GM12878 (cell line): Measurements from ENCODE around the gene COL4A2. TPM values are rescaled to one million over a fixed set of nuclear protein-coding genes. Genes with fewer than 3 reads are reported as not detected.

Experiments
- ATAC-seq: fragments of 200-7000 bp; cut with Tn5 transposase; 3 replicates; pipeline ENCODE4 v1.9.1; 2020; ENCODE audit warnings: mild to moderate bottlenecking, moderate library complexity
- BruUV-seq: library from RNA; stranded (reverse); fragments of 400-500 nt; replicated peaks from 2 replicates; lab custom pipeline; 2021; lab: Mats Ljungman, UMichigan
- CTCF ChIA-PET: fragments of 300-600 bp; sonication (Branson Sonifier 250); formaldehyde crosslinking; extraction: SDS; loops from one replicate; lab custom pipeline; 2021; ENCODE audit warnings: inconsistent platforms; lab: Yijun Ruan, JAX
- POLR2A ChIA-PET: fragments of 350-600 bp; formaldehyde crosslinking; extraction: SDS; loops from one replicate; lab custom pipeline; 2021; ENCODE audit warnings: inconsistent platforms; lab: Charles Lee
- RAD21 ChIA-PET: fragments of 300-600 bp; sonication (Branson Sonifier 250); formaldehyde crosslinking; loops from one replicate; lab custom pipeline; 2023; ENCODE audit warnings: antibody characterized with exemption; ENCODE audit not compliant: unreplicated experiment; lab: Charles Lee
- SMC1A ChIA-PET: fragments of 300-600 bp; sonication (Branson Sonifier 250); formaldehyde crosslinking; loops from one replicate; lab custom pipeline; 2023; ENCODE audit not compliant: unreplicated experiment, uncharacterized antibody; lab: Charles Lee
- DNase-seq: peaks from one replicate; pipeline ENCODE4 v3.0.0-alpha.2; 2011; ENCODE audit warnings: low read depth, low spot score
- FAIRE-seq: peaks from 3 replicates; lab custom pipeline; 2011; peaks lifted over from hg19 to GRCh38; lab: Jason Lieb, UNC
- H2AFZ ChIP-seq: 2 replicates; pipeline ENCODE4 v1.6.0; 2011; ENCODE audit warnings: low read depth, low read length, control low read depth; ENCODE audit not compliant: control insufficient read depth
- H3K27ac ChIP-seq: 2 replicates; pipeline ENCODE4 v1.5.1; 2011; ENCODE audit warnings: control low read depth; ENCODE audit not compliant: control insufficient read depth, insufficient read depth
- H3K27me3 ChIP-seq, 2 experiments: replicated peaks in 1 of 2; 2 replicates each; pipeline versions ENCODE4 v1.6.0 to v1.6.1; 2011; ENCODE audit warnings: low read length in 1 of 2; ENCODE audit not compliant: control insufficient read depth in 2 of 2, insufficient read depth in 2 of 2
- H3K36me3 ChIP-seq, 2 experiments: 2 replicates each; pipeline ENCODE4 v1.5.1; 2011; ENCODE audit warnings: low read length in 1 of 2; ENCODE audit not compliant: control insufficient read depth in 2 of 2, insufficient read depth in 2 of 2
- H3K4me1 ChIP-seq: 2 replicates; pipeline ENCODE4 v1.6.1; 2011; ENCODE audit warnings: mild to moderate bottlenecking, low read length, moderate library complexity, mixed read lengths; ENCODE audit not compliant: control insufficient read depth, insufficient read depth
- H3K4me2 ChIP-seq: 2 replicates; pipeline ENCODE4 v1.6.0; 2011; ENCODE audit warnings: control low read depth; ENCODE audit not compliant: control insufficient read depth, insufficient read depth
- H3K4me3 ChIP-seq: fragments of 200-600 bp; sonication (generic); 2 replicates; pipeline ENCODE4 v1.5.1; 2016
- H3K79me2 ChIP-seq: 2 replicates; pipeline ENCODE4 v1.6.0; 2011; ENCODE audit warnings: low read length; ENCODE audit not compliant: control insufficient read depth, insufficient read depth
- H3K9ac ChIP-seq: 2 replicates; pipeline ENCODE4 v1.8.0; 2011; ENCODE audit warnings: low read length, control low read depth, mixed read lengths; ENCODE audit not compliant: control insufficient read depth, insufficient read depth
- H3K9me3 ChIP-seq: replicated peaks from 3 replicates; pipeline ENCODE4 v1.5.1; 2011; ENCODE audit warnings: mild to moderate bottlenecking, low read length; ENCODE audit not compliant: control insufficient read depth, insufficient read depth
- H4K20me1 ChIP-seq: 2 replicates; pipeline ENCODE4 v1.6.0; 2011; ENCODE audit not compliant: control insufficient read depth, insufficient read depth
- IKZF1 ChIP-seq: fragments of 450-650 bp; conservative IDR thresholded peaks from 2 replicates; pipeline ENCODE4 v1.6.1; 2017; ENCODE audit warnings: antibody characterized with exemption, mild to moderate bottlenecking
- IRF5 ChIP-seq: fragments of 450-650 bp; IDR thresholded peaks from 2 replicates; pipeline ENCODE4 v1.6.1; 2017; ENCODE audit warnings: borderline replicate concordance
- PML ChIP-seq: IDR thresholded peaks from 2 replicates; pipeline ENCODE4 v1.6.1; 2012; ENCODE audit warnings: low read length, inconsistent platforms
- RELA ChIP-seq: fragments of 450-650 bp; IDR thresholded peaks from 2 replicates; pipeline ENCODE4 v1.8.0; 2014; ENCODE audit warnings: borderline replicate concordance; ENCODE audit not compliant: partially characterized antibody
- ZZZ3 ChIP-seq: IDR thresholded peaks from 2 replicates; pipeline ENCODE4 v1.6.1; 2011; ENCODE audit warnings: low read depth; ENCODE audit not compliant: control insufficient read depth, insufficient read length
- WGBS: methylation state at CpG from one replicate; pipeline ENCODE4 v1.1.6; 2016; ENCODE audit warnings: low lambda C conversion rate; ENCODE audit not compliant: insufficient replicate concordance, insufficient coverage; ENCODE audit errors: missing lambda C conversion rate; 5-methylcytosine and 5-hydroxymethylcytosine counted together
- in situ Hi-C: fragments of 300-500 bp; cut with MboI; formaldehyde crosslinking; loops from 9 replicates; pipeline ENCODE4 v1.14.3; 2018; ENCODE audit warnings: mixed read lengths
- intact Hi-C: fragments of 100-400 bp; cut with micrococcal nuclease; formaldehyde crosslinking; loops from one replicate; pipeline ENCODE4 v1.14.2; 2022; ENCODE audit not compliant: unreplicated experiment
- polyA plus RNA-seq, 11 experiments: library from polyadenylated mRNA; depleted of rRNA in 4 of 11; unstranded in 6 of 11; stranded (reverse) in 5 of 11; fragments of >200 nt; fragmentation: Nextera tagmentation in 4 of 11; fragmentation: Illumina TruSeq in 1 of 11; extraction: Ambion mirVana in 4 of 11; extraction: Trizol in 1 of 11; gene quantifications; 1 replicate in 1 of 11; 2 replicates in 10 of 11; pipeline versions ENCODE4 v1.2.1 to v1.2.3, GENCODE V29; 2011 to 2016; ENCODE audit warnings: inconsistent platforms in 2 of 11, missing spikeins in 2 of 11, low read depth in 1 of 11
- total RNA-seq, 4 experiments: library from RNA; depleted of rRNA in 3 of 4; stranded (reverse); fragments of >200 nt in 3 of 4; fragmentation: Illumina TruSeq in 1 of 4; extraction: Trizol in 1 of 4; gene quantifications; 2 replicates each; pipeline versions ENCODE4 v1.2.1 to v1.2.3, GENCODE V29; 2013 to 2021
- TF ChIP-seq, protein P1 (sequence below): fragments of 450-650 bp; IDR thresholded peaks from 2 replicates; pipeline ENCODE4 v1.6.1; 2016; ENCODE audit warnings: mild to moderate bottlenecking

COL4A2 gene
- total and polyA plus RNA-seq, 10 of the 15 experiments (the other 5 are each of a cell fraction or from before 2014, with no cell fraction given) = 0.16 to 1.6 (median 0.62) TPM; not detected in 3

DNA sequence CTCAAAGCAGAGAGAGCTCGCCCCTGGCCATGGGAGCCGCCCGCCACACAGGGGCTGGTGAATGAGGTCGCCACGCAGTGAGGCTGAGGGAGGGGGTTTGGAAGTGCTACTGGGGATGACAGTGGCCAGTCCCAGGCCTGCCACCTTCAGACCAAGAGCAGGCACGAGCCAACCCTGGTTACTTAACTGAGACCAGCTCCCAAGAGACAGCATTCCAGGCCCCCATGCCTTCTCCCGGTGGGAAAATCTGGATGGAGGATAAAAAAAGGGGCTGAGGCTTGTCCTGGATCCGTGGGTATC, 211.1 kb downstream of the COL4A2 start (continued):
- TF ChIP-seq, protein P1, sequence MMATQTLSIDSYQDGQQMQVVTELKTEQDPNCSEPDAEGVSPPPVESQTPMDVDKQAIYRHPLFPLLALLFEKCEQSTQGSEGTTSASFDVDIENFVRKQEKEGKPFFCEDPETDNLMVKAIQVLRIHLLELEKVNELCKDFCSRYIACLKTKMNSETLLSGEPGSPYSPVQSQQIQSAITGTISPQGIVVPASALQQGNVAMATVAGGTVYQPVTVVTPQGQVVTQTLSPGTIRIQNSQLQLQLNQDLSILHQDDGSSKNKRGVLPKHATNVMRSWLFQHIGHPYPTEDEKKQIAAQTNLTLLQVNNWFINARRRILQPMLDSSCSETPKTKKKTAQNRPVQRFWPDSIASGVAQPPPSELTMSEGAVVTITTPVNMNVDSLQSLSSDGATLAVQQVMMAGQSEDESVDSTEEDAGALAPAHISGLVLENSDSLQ = no peak
- no peak for TF ChIP-seq RELA

- Histone ChIP-seq H3K27ac (no peak overlapping the region), H3K79me2 (no peaks in the 10 kb centered on the region), H3K4me1 (peaks cover 4% of the 10 kb centered on the region; the same call in 1 of the 2 replicates), H3K9ac (no peak overlapping the region), H3K4me2 (no peak overlapping the region), H3K27me3 (no peaks in the 10 kb centered on the region), H2AFZ (no peak overlapping the region), H3K4me3 (no peak overlapping the region), H3K36me3 (peaks cover 2 to 4% of the 10 kb centered on the region in 2 experiments; a peak in 3 of 4 replicates), H3K9me3 (no peaks in the 10 kb centered on the region), H4K20me1 (peaks cover 3% of the 10 kb centered on the region; the same call in 1 of the 2 replicates)
- BruUV-seq = no TSS peak
- RAD21 ChIA-PET = no interaction called here
- in situ Hi-C loops (no loop called here), intact Hi-C loops (no loop called here)
- POLR2A ChIA-PET = no interaction called here
- CTCF ChIA-PET = interaction anchor here (1.8 kb wide), 1 partner anchor 63 kb away, joined by 9 read pairs; no protein-coding TSS in a partner anchor
- ATAC-seq (no peak), FAIRE-seq (no peak), DNase-seq (no peak)
- SMC1A ChIA-PET = interaction anchor here (1.0 kb wide), 1 partner anchor 63 kb away, joined by 3 read pairs; no protein-coding TSS in a partner anchor
- TF ChIP-seq PML = no peak
- TF ChIP-seq IRF5 = no peak
- no peak for TF ChIP-seq ZZZ3
- no peak for TF ChIP-seq IKZF1
- WGBS = 53% methylated on average over 11 of the region's 11 CpGs
Observed at GRCh38 chr13:110518571-110518970, 211.5 kb downstream of the COL4A2 start.
